Aorta (tissue), 5 donors: ENCODE data around the gene PGM2L1. TPM values are rescaled to one million over a fixed set of nuclear protein-coding genes. Genes with fewer than 3 reads are reported as not detected.
"Not testable (repeated sequence)": the region's sequence is repeated elsewhere in the genome, so short reads cannot be mapped to it uniquely, and the experiment has no call there.

Experiments used
- ATAC-seq: fragments of 200-7000 bp; cut with Tn5 transposase; one replicate; pipeline ENCODE4 v1.9.1; 2022; ENCODE audit warnings: moderate library complexity; ENCODE audit not compliant: low FRiP score
- DNase-seq, 2 donors: peaks; one replicate each; pipeline ENCODE4 v3.0.0-alpha.2; 2020
- H3K27ac ChIP-seq, 2 donors: one replicate each; pipeline ENCODE4 v1.5.1; 2013; ENCODE audit warnings: low read length in 2 of 2, mild to moderate bottlenecking in 2 of 2, moderate library complexity in 2 of 2, control low read depth in 1 of 2, inconsistent platforms in 1 of 2, low read depth in 1 of 2
- H3K27me3 ChIP-seq, 2 donors: one replicate each; pipeline ENCODE4 v1.6.1; 2013; ENCODE audit warnings: control low read depth in 1 of 2, low read length in 1 of 2, mild to moderate bottlenecking in 1 of 2, moderate library complexity in 1 of 2; ENCODE audit not compliant: insufficient read depth in 2 of 2, control insufficient read depth in 1 of 2
- H3K36me3 ChIP-seq, 2 donors: one replicate each; pipeline ENCODE4 v1.6.1; 2013; ENCODE audit warnings: control low read depth in 1 of 2, low read length in 1 of 2, mild to moderate bottlenecking in 1 of 2; ENCODE audit not compliant: insufficient read depth in 2 of 2, control insufficient read depth in 1 of 2
- H3K4me1 ChIP-seq, 2 donors: one replicate each; pipeline ENCODE4 v1.6.1; 2013; ENCODE audit warnings: low read length in 2 of 2, control low read depth in 1 of 2, mild to moderate bottlenecking in 1 of 2, moderate library complexity in 1 of 2; ENCODE audit not compliant: insufficient read depth in 2 of 2, control insufficient read depth in 1 of 2
- H3K4me3 ChIP-seq, 2 donors: one replicate each; pipeline ENCODE4 v1.5.1; 2013; ENCODE audit warnings: low read length in 2 of 2, control low read depth in 1 of 2, mild to moderate bottlenecking in 1 of 2
- H3K9me3 ChIP-seq: one replicate; pipeline ENCODE4 v1.6.1; 2013; ENCODE audit warnings: mild to moderate bottlenecking, low read length; ENCODE audit not compliant: control insufficient read depth
- WGBS, 2 donors: extraction: QIAGEN DNeasy Blood & Tissue Kit; methylation state at CpG; one replicate each; pipeline ENCODE4 v1.1.7; 2013; 5-methylcytosine and 5-hydroxymethylcytosine counted together
- intact Hi-C, 2 donors: fragments of 100-400 bp; cut with DNase I; formaldehyde crosslinking; loops; one replicate each; pipeline versions ENCODE4 v1.14.2 to v1.15.0; 2022
- polyA plus RNA-seq, 2 donors: library from polyadenylated mRNA; stranded (reverse); fragments of 200-250 nt; gene quantifications; one replicate each; pipeline ENCODE4 v1.2.3, GENCODE V29; 2013
- total RNA-seq, 2 donors: library from RNA; stranded (reverse); fragmentation: NEBNext Ultra II Directional; extraction: Animal tissue kit (Norgen Biotek cat#: 25700); gene quantifications; one replicate each; pipeline ENCODE4 v1.2.1, GENCODE V29; 2021
- donor health status: healthy with polysubstance abuse.
- donor health status: Bipolar disorder and iron deficiency.
- donor health status: DM: no; HTN: no; CAD: no.
- donor health status: DM: no; HTN: no; CAD: no.
- donor health status: DM: yes; HTN: yes; CAD: no.

Gene PGM2L1
- total and polyA plus RNA-seq, 4 donors = 2.9 to 18.8 (median 10.6) TPM

GRCh38 chr11:74437441-74438042 is 39.3 kb upstream of the PGM2L1 start:
- H3K36me3 ChIP-seq = no peaks in the 10 kb centered on the region
- 95 to 98% methylated on average over 1 of the region's 1 CpG for WGBS, 2 donors
- H3K4me3 ChIP-seq = no peak overlapping the region
- no peaks in the 10 kb centered on the region for H3K4me1 ChIP-seq
- DNase-seq (no peak), ATAC-seq (no peak)
- intact Hi-C loops = no loop called here
- H3K27me3 ChIP-seq = no peaks in the 10 kb centered on the region
- no peaks in the 10 kb centered on the region for H3K9me3 ChIP-seq
- no peak overlapping the region for H3K27ac ChIP-seq

DNA sequence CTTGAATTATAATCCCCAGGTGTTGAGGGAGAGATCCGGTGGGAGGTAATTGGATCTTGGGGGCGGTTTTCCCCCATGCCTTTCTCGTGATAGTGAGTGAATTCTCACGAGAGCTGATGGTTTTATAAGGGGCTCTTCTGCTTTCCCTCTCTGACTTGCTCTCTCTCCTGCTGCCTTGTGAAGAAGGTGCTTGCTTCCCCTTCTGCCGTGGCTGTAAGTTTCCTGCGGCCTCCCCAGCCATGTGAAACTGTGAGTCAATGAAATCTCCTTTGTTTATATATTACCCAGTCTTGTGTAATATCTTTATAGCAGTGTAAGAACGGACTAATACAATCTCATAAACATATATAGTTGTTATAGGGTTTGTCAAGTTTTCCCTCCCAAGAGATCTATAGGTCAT is 36.3 kb upstream of the PGM2L1 start:
- no peaks in the 10 kb centered on the region for H3K4me1 ChIP-seq
- H3K4me3 ChIP-seq = no peak overlapping the region
- 65 to 68% methylated on average over 7 of the region's 7 CpGs for WGBS, 2 donors
- H3K36me3 ChIP-seq = no peaks in the 10 kb centered on the region
- no peaks in the 10 kb centered on the region for H3K9me3 ChIP-seq
- DNase-seq (no peak), ATAC-seq (no peak)
- H3K27me3 ChIP-seq = no peaks in the 10 kb centered on the region
- intact Hi-C loops = no loop called here
- H3K27ac ChIP-seq = no peak overlapping the region

- Histone ChIP-seq H3K27me3 (no peaks in the 10 kb centered on the region), H3K4me1 (no peaks in the 10 kb centered on the region), H3K36me3 (no peaks in the 10 kb centered on the region), H3K4me3 (no peak overlapping the region), H3K27ac (no peak overlapping the region), H3K9me3 (peaks cover 1% of the 10 kb centered on the region)
- DNase-seq (no peak), ATAC-seq (no peak)
- 67 to 68% methylated on average over 3 of the region's 3 CpGs for WGBS, 2 donors
- intact Hi-C loops = no loop called here
These were observed 31.0 kb upstream of the PGM2L1 start for GRCh38 chr11:74429205-74429604.

DNA sequence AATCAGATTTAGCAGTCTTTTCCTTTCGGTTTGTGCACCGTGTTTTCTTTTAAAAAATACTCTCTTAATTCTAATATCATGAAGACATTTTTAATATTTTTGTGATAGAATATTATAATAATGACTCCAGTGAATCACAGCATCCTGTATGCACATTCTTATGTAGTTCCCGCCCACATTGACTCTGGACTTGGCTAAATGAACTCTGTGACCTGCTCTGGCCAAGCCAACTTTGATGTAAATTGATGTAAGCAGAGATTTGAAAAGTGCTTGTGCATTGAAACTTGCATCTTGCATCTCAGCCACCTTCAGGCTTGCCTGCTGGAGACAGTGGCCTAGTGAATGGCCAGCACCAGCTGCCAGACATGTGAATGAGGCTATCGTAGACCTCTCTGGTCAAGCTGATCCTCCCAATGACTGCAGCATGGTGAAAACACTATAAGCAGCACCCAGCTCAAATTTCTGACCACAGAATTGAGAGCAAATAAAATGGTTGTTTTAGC is 29.2 kb upstream of the PGM2L1 start:
- H3K4me3 ChIP-seq = no peak overlapping the region
- H3K36me3 ChIP-seq = no peaks in the 10 kb centered on the region
- intact Hi-C loops = no loop called here
- H3K27me3 ChIP-seq = no peaks in the 10 kb centered on the region
- H3K27ac ChIP-seq = no peak overlapping the region
- ATAC-seq (no peak), DNase-seq (no peak)
- H3K9me3 ChIP-seq = peaks cover 1% of the 10 kb centered on the region
- WGBS, 2 donors = 90 to 92% methylated on average over 4 of the region's 4 CpGs
- H3K4me1 ChIP-seq = no peaks in the 10 kb centered on the region

DNA sequence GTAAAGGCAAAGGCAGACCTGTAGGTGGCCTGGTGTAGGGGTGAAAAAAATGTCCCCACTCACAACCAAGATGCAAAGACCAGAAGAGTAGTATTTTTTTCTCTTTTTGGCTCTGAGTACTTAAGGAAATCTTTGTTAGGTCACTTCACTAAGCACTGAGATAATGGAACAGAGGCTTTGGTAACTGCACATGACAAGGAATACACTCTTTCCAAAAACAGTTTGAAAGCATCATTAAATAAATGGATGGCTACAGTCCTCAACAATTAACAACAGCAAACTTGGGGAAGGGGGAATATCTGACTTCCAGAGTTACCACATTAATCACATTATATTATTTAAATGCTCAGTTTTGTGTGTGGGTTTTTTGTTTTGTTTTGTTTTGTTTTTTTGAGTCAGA is 26.9 kb upstream of the PGM2L1 start:
- no peak for DNase-seq
- intact Hi-C loops = no loop called here
- no peak overlapping the region for H3K4me3 ChIP-seq
- no peaks in the 10 kb centered on the region for H3K4me1 ChIP-seq
- H3K36me3 ChIP-seq = no peaks in the 10 kb centered on the region
- no peak for ATAC-seq
- H3K9me3 ChIP-seq = peaks cover 1% of the 10 kb centered on the region
- H3K27ac ChIP-seq = no peak overlapping the region
- no peaks in the 10 kb centered on the region for H3K27me3 ChIP-seq

- 3% methylated on average over 1 of the region's 1 CpG for WGBS, 2 donors
- peak; percentile 74 for ATAC-seq
- Histone ChIP-seq H3K27me3 (no peaks in the 10 kb centered on the region), H3K4me1 (peaks cover 3% of the 10 kb centered on the region in 2 donors), H3K4me3 (no peak overlapping the region), H3K9me3 (no peaks in the 10 kb centered on the region), H3K36me3 (no peaks in the 10 kb centered on the region), H3K27ac (peak overlapping the region in 1 of 2 donors; percentile 67)
- DNase-seq = no peak
- intact Hi-C loops = no loop called here
These were observed 20.3 kb upstream of the PGM2L1 start for GRCh38 chr11:74418509-74418895.

DNA sequence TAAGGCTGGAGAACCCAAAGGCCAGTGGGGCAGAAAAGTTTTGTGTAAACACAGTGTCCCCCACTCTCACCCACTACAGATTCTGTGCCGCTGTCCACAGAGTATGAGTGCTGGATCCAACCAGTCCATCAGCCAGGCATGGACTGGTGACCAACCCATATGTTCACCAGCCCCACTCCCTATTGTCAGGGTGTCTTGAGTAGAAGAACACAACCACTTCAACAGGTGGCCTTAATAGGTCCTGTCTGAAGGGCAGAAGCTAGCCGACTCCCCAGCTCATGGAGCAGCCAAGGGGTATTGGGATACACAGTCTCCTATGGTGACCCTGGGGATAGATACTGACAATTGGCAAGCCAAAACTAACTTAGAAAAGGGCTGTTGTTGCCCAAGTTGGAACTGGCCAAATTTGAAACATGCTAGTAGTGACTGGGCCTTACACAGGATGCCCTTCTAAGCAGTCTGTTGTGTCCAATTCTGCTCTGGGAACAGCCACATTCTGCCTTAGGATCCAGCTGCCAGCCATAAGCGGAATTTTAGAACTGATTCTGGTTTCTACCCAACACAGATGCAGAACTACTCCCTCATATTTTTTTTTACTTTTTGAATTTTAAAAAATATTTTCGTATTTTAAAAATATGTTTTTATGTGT is 19.8 kb upstream of the PGM2L1 start:
- DNase-seq = no peak
- H3K36me3 ChIP-seq = no peaks in the 10 kb centered on the region
- no peaks in the 10 kb centered on the region for H3K27me3 ChIP-seq
- no peak overlapping the region for H3K4me3 ChIP-seq
- H3K4me1 ChIP-seq = peaks cover 3% of the 10 kb centered on the region in 2 donors
- peak overlapping the region; percentile 94 to 98 for H3K27ac ChIP-seq
- no peaks in the 10 kb centered on the region for H3K9me3 ChIP-seq
- ATAC-seq = peak; percentile 74
- WGBS, 2 donors = 30 to 31% methylated on average over 4 of the region's 4 CpGs
- intact Hi-C loops = no loop called here

- Histone ChIP-seq H3K36me3 (no peaks in the 10 kb centered on the region), H3K27me3 (no peaks in the 10 kb centered on the region), H3K9me3 (no peaks in the 10 kb centered on the region), H3K27ac (peak overlapping the region; percentile 94 to 98), H3K4me1 (peaks cover 3% of the 10 kb centered on the region in 2 donors), H3K4me3 (no peak overlapping the region)
- no peak for DNase-seq
- intact Hi-C loops = no loop called here
- no peak for ATAC-seq
- WGBS, 2 donors = 53 to 68% methylated on average over 1 of the region's 1 CpG
These were observed 19.2 kb upstream of the PGM2L1 start for GRCh38 chr11:74417379-74417804.

- 92 to 96% methylated on average over 1 of the region's 1 CpG for WGBS, 2 donors
- H3K4me3 ChIP-seq, H3K4me1 ChIP-seq, H3K27me3 ChIP-seq, H3K27ac ChIP-seq, DNase-seq, intact Hi-C loops, H3K9me3 ChIP-seq, H3K36me3 ChIP-seq, ATAC-seq: not testable (repeated sequence)
These were observed 18.7 kb upstream of the PGM2L1 start for GRCh38 chr11:74416974-74417373.
